Fibroblast of the conjunctiva (primary cell): ENCODE measurements around the gene CCSER1.

ENCODE experiments used
- DNase-seq: peaks from one replicate; pipeline ENCODE4 v3.0.0-alpha.2; 2010; ENCODE audit warnings: low read depth

The CCSER1 gene

DNA sequence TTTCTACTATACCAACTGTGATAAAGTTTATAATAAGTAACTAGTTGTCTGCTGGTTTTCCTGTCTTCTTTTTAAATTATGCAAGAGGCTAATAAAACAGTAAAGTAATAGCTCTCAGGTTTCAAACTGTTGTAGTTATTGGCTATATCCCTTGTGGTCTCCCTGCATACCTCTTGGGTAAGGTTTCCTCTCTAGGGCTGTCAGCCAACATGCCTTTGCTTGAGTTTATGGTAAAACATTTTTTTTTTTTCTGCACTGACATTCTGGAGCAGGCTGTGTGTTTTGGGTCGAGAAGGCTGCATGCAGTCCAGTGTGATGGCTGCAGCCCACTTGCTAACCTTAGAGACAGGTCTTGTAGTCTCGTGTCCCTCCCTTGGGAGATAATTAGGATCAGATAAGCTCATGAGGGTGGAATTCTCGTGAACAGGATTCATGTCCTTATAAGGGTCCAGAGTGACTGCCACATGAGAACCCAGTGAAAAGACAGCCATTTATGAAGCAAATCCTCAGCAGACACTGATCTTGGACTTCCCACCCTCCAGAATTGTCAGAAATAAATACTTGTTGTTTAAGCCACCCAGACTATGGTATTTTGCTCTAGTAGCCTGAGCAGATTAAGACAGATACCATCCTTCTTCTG, 831.2 kb downstream of the CCSER1 start:
- peak; percentile 70 for DNase-seq

- no peak for DNase-seq
Measured at GRCh38 chr4:90960433-90960832, 833.2 kb downstream of the CCSER1 start.

DNA sequence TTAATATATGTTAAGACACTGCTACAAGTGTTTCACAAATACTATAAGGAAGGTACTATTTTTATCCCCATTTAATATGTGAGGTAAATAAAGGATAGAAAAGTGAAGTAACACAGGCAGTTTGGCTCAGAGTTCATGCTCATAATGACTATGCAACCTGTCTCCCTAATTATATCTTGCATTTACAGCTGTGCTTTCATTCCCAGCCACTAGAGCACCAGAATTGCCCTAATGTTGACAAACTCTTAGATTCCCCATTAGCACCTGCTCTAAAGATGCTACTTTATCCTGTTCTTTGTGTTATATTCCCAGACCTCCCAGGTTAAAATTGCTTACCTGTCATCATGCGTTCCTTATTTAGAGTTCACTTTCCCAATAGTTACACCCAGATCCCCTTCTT, 833.6 kb downstream of the CCSER1 start:
- DNase-seq: no peak

- DNase-seq: no peak
Measured at GRCh38 chr4:90970021-90970420, 842.8 kb downstream of the CCSER1 start.

- no peak for DNase-seq
Measured at GRCh38 chr4:90977726-90978125, 850.5 kb downstream of the CCSER1 start.

GRCh38 chr4:90979556-90979955, 852.4 kb downstream of the CCSER1 start:
- DNase-seq: no peak

- no peak for DNase-seq
Measured at GRCh38 chr4:90982813-90983212, 855.6 kb downstream of the CCSER1 start.

- no peak for DNase-seq
Measured at GRCh38 chr4:90990284-90990683, 863.1 kb downstream of the CCSER1 start.

DNA sequence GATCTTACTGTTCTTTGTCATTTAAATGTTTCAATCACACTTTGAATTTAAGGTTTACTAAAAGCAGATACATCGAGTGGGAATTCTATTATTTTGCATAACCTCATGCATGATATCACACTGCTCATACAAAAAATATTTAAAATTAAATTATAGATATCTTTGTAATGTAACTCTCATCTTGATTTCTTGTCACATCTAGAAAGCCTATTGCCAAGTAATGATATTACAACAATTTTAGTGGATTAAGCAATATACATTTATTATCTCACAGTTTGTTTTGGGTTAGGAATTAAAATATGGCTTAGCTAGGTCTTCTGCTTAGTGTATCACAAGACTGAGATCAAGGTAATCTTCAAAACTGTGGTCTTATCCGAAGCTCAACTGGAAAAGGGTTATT, 865.0 kb downstream of the CCSER1 start:
- DNase-seq: no peak

GRCh38 chr4:90994851-90995574, 867.8 kb downstream of the CCSER1 start:
- DNase-seq: no peak

DNA sequence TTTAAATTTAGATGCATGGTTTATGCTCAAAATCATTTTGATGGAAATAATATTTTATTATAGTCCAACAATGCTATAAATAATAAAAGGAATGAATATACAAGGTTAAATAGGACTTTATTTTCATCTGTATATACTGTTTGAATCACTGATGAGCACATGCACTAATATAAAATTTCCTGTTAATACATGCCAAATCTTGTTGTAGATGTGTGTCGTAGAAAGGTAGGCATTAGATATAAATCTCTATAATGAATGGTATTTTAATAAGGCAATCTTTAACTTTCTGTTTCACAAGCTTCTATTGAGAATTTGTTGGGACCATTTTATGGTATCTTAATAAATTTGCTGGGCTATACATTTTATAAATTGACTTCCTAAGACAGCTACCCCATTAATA, 868.8 kb downstream of the CCSER1 start:
- DNase-seq: no peak

DNA sequence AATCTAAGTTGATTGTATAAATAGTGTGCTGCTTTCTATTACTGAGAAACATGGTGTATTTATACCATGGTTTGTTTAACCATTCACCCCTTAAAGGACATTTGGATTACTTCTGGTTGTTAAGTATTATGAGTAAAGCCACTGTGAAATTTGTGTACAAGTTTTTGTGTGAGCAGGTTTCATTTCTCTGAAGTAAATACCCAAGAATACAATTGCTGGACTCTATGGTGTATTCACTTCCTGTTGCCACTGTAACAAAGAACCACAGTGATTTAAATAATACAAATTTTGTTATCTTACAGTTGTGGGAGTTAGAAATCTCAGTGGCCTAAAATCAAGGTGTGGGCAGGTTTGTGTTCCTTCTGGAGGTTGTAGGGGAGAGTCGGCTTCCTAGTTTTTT, 869.6 kb downstream of the CCSER1 start:
- DNase-seq: no peak

DNA sequence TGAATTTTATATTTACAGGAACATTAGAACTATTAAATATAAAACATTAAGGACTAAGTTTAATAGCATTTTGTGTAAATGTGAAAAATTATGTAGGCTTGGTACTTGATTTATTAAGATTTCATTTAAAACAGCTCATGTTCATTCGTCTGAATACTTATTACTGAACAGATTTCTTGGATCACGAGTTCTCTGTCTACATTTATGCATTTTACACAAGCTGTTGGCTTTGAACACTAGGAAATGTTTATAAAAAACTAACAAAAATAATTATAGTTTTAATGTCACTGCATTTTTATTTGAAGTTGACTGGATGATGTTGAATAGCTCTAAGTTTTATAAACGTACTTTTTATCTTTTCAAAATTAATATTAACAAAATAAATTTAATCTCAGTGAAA, 888.7 kb downstream of the CCSER1 start:
- DNase-seq: no peak

DNA sequence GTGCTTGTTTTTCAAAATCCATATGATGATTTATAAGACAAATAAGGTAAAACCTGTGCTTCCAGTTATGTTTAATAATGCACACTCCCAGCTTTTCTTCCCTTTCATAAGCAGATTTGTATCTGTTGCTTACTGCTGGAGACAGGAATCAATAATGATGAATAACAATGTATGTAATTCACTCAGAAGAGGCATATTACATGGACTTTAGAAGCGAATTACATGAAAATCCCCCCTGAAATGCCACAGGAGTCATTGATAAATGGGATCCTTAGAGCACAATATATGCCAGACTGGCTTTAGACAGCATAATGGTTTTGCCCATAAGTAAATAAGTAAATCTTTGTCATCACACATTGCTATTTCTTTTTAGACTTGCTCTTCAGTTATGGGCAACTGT, 892.3 kb downstream of the CCSER1 start:
- no peak for DNase-seq

DNA sequence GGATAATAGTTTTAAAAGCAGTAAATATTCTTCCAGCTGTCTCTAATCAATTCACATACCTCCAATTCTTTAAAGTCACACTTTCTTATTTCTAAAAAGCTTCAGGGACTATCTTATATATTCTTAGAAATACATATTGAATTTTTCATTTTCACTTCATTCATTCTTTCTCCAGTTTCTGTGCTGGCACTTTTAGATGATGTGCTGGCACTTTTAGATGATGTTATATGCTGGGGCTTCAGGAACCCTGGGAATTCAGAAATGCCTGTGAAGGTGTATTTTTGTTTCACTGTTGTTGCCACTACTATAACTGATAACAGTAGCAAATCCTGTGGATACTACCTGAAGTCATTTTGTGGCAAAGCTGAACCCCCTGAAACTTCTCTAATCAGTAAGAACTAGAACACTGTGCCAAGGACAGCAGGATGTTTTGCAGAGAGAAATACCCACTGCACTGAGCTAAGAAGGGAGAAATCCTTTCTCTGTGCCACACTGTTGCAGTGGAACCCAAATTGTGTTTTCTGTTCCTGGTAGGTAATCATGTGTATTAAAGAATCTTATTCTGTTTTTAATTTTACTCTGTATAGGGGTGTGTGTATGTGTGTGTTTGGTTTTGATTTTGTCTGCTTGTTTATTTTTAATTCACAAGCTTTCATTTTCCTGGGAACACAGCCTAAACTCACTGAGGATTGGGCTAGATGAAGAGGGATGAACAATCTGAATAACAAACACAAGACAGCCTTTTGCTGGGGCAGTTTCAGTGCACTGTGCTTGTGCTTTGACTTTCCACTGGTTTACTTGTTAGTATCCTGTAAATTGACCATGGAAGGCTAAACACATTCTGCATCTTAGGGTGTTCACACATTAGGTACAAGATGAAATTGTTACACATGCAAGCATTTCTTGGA, 898.3 kb downstream of the CCSER1 start:
- DNase-seq: no peak

- no peak for DNase-seq
Measured at GRCh38 chr4:91028228-91028627, 901.0 kb downstream of the CCSER1 start.

DNA sequence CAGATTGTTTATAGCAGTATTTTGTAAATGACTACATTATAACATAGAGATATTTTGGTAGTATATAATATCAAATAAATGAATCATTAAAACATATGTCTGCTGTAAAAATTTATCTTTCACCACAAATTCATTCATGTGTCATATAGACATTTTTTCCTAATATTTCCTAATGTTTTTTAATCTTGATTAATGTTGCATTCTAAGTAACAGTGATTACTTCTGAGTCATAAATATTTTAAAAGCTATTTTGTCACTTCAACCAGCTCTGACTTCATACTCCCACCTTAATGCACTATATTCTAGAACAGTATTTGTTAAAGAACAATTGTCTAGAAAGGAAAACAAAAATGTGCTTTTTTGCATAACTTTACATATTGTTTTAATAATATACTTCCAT, 904.6 kb downstream of the CCSER1 start:
- no peak for DNase-seq

DNA sequence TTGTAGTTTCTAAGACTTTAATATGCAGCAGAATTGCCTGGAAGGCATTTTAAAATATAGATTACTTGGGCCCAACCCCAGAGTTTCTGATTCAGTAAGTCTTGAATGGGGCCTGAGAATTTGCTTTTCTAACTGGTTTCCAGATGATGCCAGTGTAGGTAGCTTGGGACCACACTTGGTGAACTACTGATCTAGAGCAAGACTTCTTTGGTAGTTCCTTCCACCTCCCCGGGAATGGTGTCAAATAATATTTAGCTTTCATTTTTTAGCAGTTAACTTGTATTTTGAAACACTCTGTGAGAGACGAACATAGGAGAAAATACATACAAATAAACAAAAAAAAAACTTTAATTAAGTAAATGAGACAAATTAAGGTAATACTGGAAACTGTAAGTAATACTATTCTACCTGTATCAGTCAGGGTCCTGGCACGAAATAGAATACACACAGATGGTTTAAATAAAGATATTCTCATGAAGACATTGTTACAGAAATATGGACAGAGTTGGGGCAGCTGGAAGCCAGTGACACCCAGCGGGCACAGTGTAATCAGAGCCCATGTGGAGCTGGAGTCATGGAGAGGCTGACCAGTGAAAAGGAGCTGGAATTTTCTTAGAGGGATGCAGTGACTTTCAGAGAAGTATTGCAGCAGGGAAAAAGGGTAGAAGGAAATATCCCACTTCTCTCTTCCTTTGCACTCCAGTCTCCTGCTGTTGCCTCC, 905.7 kb downstream of the CCSER1 start:
- no peak for DNase-seq

- DNase-seq: no peak
Measured at GRCh38 chr4:91035276-91035675, 908.1 kb downstream of the CCSER1 start.

- no peak for DNase-seq
Measured at GRCh38 chr4:91037951-91038350, 910.8 kb downstream of the CCSER1 start.

DNA sequence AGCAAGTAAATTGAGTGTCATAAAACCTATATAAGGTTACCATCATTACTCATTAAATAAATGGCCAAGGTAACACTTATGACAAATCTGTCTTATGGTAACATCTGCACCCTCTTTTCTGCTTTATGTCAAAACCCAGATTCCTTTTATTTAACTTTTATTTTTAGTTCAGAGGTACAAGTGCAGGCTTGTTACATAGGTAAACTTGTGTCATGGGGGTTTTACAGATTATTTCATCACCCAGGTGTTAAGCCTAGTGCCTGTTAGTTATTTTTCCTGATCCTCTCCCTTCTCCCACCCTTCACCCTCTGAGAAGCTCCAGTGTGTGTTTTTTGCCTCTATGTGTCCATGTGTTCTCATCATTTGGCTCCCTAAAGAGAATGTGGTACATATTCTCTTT, 930.7 kb downstream of the CCSER1 start:
- DNase-seq: no peak

DNA sequence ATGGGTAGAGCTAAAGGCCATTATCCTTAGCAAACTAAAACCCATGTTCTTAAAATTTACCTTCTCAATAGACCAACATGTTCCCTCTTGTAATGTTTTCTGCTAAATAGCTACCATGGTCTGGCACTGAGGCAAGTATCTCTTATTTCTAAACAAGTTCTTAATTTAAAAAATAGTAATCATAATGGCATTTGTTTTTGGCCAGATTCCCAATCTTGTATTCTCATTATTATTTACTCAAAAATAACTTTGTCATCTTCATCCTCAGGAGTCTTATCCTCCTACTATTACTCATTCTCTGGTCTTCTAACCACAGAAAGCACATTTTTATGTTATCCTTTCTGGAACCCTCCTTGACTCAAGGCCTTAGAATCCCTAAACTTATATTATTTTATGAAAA, 931.2 kb downstream of the CCSER1 start:
- no peak for DNase-seq
